GM18951 (cell line): ENCODE results near the gene PKD1L1.
"Not testable (repeated sequence)": the region's sequence is repeated elsewhere in the genome, so short reads cannot be mapped to it uniquely, and the experiment has no call there.

ENCODE experiments used
- POLR2A ChIP-seq: IDR thresholded peaks from 4 replicates; pipeline ENCODE4 v1.6.1; 2011; ENCODE audit warnings: mild to moderate bottlenecking; ENCODE audit not compliant: insufficient read length, insufficient read depth; ENCODE audit errors: extremely low read depth
- in situ Hi-C: fragments of 300-500 bp; cut with MboI; formaldehyde crosslinking; loops from one replicate; pipeline ENCODE4 v1.12.0; 2022; ENCODE audit warnings: low sequenced_read_pairs, mixed read lengths, inconsistent platforms; ENCODE audit not compliant: unreplicated experiment

Gene PKD1L1

GRCh38 chr7:47772492-47772891, 175.8 kb downstream of the PKD1L1 start:
- in situ Hi-C loops, result no loop called here
- TF ChIP-seq POLR2A, result no peak

- in situ Hi-C loops, result no loop called here
- TF ChIP-seq POLR2A, result no peak
Observed at GRCh38 chr7:47771990-47772360, 176.3 kb downstream of the PKD1L1 start.

- no peak for TF ChIP-seq POLR2A
- in situ Hi-C loops, result no loop called here
Observed at GRCh38 chr7:47771336-47771989, 176.8 kb downstream of the PKD1L1 start.

- in situ Hi-C loops, result no loop called here
- no peak for TF ChIP-seq POLR2A
Observed at GRCh38 chr7:47766126-47766525, 182.1 kb downstream of the PKD1L1 start.

GRCh38 chr7:47765373-47765979, 182.8 kb downstream of the PKD1L1 start:
- in situ Hi-C loops, result no loop called here
- no peak for TF ChIP-seq POLR2A

GRCh38 chr7:47764746-47765145, 183.5 kb downstream of the PKD1L1 start:
- no peak for TF ChIP-seq POLR2A
- in situ Hi-C loops, result no loop called here

GRCh38 chr7:47763063-47763974, 184.9 kb downstream of the PKD1L1 start:
- TF ChIP-seq POLR2A, result no peak
- in situ Hi-C loops, result no loop called here

GRCh38 chr7:47762746-47763062, 185.6 kb downstream of the PKD1L1 start:
- in situ Hi-C loops, result no loop called here

GRCh38 chr7:47762207-47762606, 186.1 kb downstream of the PKD1L1 start:
- TF ChIP-seq POLR2A, result no peak
- in situ Hi-C loops, result no loop called here

More at GRCh38 chr7:47762746-47763062, 185.6 kb downstream of the PKD1L1 start:
- TF ChIP-seq POLR2A, result no peak

- no peak for TF ChIP-seq POLR2A
- in situ Hi-C loops, result no loop called here
Observed at GRCh38 chr7:47759056-47759706, 189.1 kb downstream of the PKD1L1 start.

- in situ Hi-C loops, result no loop called here
- TF ChIP-seq POLR2A, result no peak
Observed at GRCh38 chr7:47758546-47758945, 189.7 kb downstream of the PKD1L1 start.

GRCh38 chr7:47757921-47758411, 190.3 kb downstream of the PKD1L1 start:
- in situ Hi-C loops, result no loop called here

GRCh38 chr7:47756636-47757035, 191.6 kb downstream of the PKD1L1 start:
- in situ Hi-C loops, result no loop called here
- no peak for TF ChIP-seq POLR2A

More at GRCh38 chr7:47757921-47758411, 190.3 kb downstream of the PKD1L1 start:
- TF ChIP-seq POLR2A, result no peak

GRCh38 chr7:47755248-47755647, 193.0 kb downstream of the PKD1L1 start:
- in situ Hi-C loops, result no loop called here
- TF ChIP-seq POLR2A, result no peak

GRCh38 chr7:47751724-47752123, 196.5 kb downstream of the PKD1L1 start:
- in situ Hi-C loops, result not testable (repeated sequence)
